Activated naive CD4-positive, alpha-beta T cell treated with anti-CD3 and anti-CD28 coated beads, Interleukin-2, amount 10 ng/mL, durations not matched to agents 7 days and 5 days (primary cell): ENCODE data around the gene GPRASP3.
A peak's percentile ranks its signal among the peaks of the same experiment; 100 is the strongest.
"Not testable (repeated sequence)": the region's sequence is repeated elsewhere in the genome, so short reads cannot be mapped to it uniquely, and the experiment has no call there.

Experiments
- CTCF ChIA-PET: fragments of 350-600 bp; sonication (Branson Sonifier 250); formaldehyde crosslinking; loops from one replicate; lab custom pipeline; 2021; ENCODE audit warnings: antibody characterized with exemption; lab: Charles Lee
- DNase-seq: peaks from one replicate; pipeline ENCODE4 v3.0.0-alpha.2; 2020
- H3K27ac Mint-ChIP-seq: one replicate; pipeline ENCODE4 v1.8.0; 2021; ENCODE audit warnings: mild to moderate bottlenecking, moderate library complexity, mixed read lengths
- H3K27me3 Mint-ChIP-seq: one replicate; pipeline ENCODE4 v1.8.0; 2021; ENCODE audit warnings: mild to moderate bottlenecking, mixed read lengths
- H3K36me3 Mint-ChIP-seq: one replicate; pipeline ENCODE4 v1.8.0; 2021; ENCODE audit warnings: mixed read lengths
- H3K4me1 Mint-ChIP-seq: one replicate; pipeline ENCODE4 v1.8.0; 2021; ENCODE audit warnings: mixed read lengths
- H3K4me3 Mint-ChIP-seq: one replicate; pipeline ENCODE4 v1.8.0; 2021; ENCODE audit warnings: mild to moderate bottlenecking, moderate library complexity, mixed read lengths
- H3K9me3 Mint-ChIP-seq: one replicate; pipeline ENCODE4 v1.8.0; 2021; ENCODE audit warnings: mixed read lengths

GPRASP3 gene

GRCh38 chrX:102720237-102721168 is at the start of gene GPRASP3:
Gene GPRASP3, plus strand, starts transcription at chrX:102720743. Its CDS starts 28,253 bp downstream, at chrX:102748996.
- Mint-ChIP-seq H3K36me3 (peaks cover 1% of the 10 kb centered on the region), H3K9me3 (no peaks in the 10 kb centered on the region), H3K4me3 (peak within 1 kb of the TSS; percentile 78), H3K27ac (peak within 1 kb of the TSS; percentile 69), H3K27me3 (no peaks in the 10 kb centered on the region), H3K4me1 (peaks cover 12% of the 10 kb centered on the region)
- DNase-seq: peak; percentile 83
- CTCF ChIA-PET: no interaction called here

GRCh38 chrX:102672856-102673255 is 47.7 kb upstream of the GPRASP3 start:
- DNase-seq: no peak
- Mint-ChIP-seq H3K27ac (no peak overlapping the region), H3K27me3 (no peaks in the 10 kb centered on the region), H3K36me3 (no peaks in the 10 kb centered on the region), H3K9me3 (peaks cover 3% of the 10 kb centered on the region), H3K4me1 (no peaks in the 10 kb centered on the region), H3K4me3 (no peak overlapping the region)
- CTCF ChIA-PET: no interaction called here

- DNase-seq, H3K9me3 Mint-ChIP-seq, H3K4me1 Mint-ChIP-seq, H3K4me3 Mint-ChIP-seq, H3K36me3 Mint-ChIP-seq, H3K27ac Mint-ChIP-seq, H3K27me3 Mint-ChIP-seq, CTCF ChIA-PET: not testable (repeated sequence)
Measured at GRCh38 chrX:102677479-102677878, 43.1 kb upstream of the GPRASP3 start.

- peaks cover 5% of the 10 kb centered on the region for H3K9me3 Mint-ChIP-seq
- no peak for DNase-seq
- no peak overlapping the region for H3K27ac Mint-ChIP-seq
- H3K27me3 Mint-ChIP-seq: no peaks in the 10 kb centered on the region
- no peak overlapping the region for H3K4me3 Mint-ChIP-seq
- no peaks in the 10 kb centered on the region for H3K4me1 Mint-ChIP-seq
- CTCF ChIA-PET: no interaction called here
- no peaks in the 10 kb centered on the region for H3K36me3 Mint-ChIP-seq
Measured at GRCh38 chrX:102684772-102685520, 35.6 kb upstream of the GPRASP3 start.

GRCh38 chrX:102694749-102695148 is 25.8 kb upstream of the GPRASP3 start:
- CTCF ChIA-PET: no interaction called here
- H3K4me1 Mint-ChIP-seq: no peaks in the 10 kb centered on the region
- H3K36me3 Mint-ChIP-seq: no peaks in the 10 kb centered on the region
- no peak overlapping the region for H3K27ac Mint-ChIP-seq
- H3K9me3 Mint-ChIP-seq: no peaks in the 10 kb centered on the region
- no peak overlapping the region for H3K4me3 Mint-ChIP-seq
- H3K27me3 Mint-ChIP-seq: no peaks in the 10 kb centered on the region
- no peak for DNase-seq

- Mint-ChIP-seq H3K4me3 (no peak overlapping the region), H3K9me3 (no peaks in the 10 kb centered on the region), H3K4me1 (no peaks in the 10 kb centered on the region), H3K27me3 (no peaks in the 10 kb centered on the region), H3K27ac (no peak overlapping the region), H3K36me3 (no peaks in the 10 kb centered on the region)
- CTCF ChIA-PET: no interaction called here
- no peak for DNase-seq
Measured at GRCh38 chrX:102696306-102696705, 24.2 kb upstream of the GPRASP3 start.

GRCh38 chrX:102697494-102697893 is 23.0 kb upstream of the GPRASP3 start:
- CTCF ChIA-PET: no interaction called here
- H3K27me3 Mint-ChIP-seq: no peaks in the 10 kb centered on the region
- no peak for DNase-seq
- H3K9me3 Mint-ChIP-seq: no peaks in the 10 kb centered on the region
- H3K4me1 Mint-ChIP-seq: no peaks in the 10 kb centered on the region
- H3K27ac Mint-ChIP-seq: no peak overlapping the region
- no peaks in the 10 kb centered on the region for H3K36me3 Mint-ChIP-seq
- H3K4me3 Mint-ChIP-seq: no peak overlapping the region

- CTCF ChIA-PET: no interaction called here
- Mint-ChIP-seq H3K36me3 (no peaks in the 10 kb centered on the region), H3K4me3 (no peak overlapping the region), H3K27ac (no peak overlapping the region), H3K9me3 (no peaks in the 10 kb centered on the region), H3K27me3 (peaks cover 30% of the 10 kb centered on the region), H3K4me1 (peaks cover 18% of the 10 kb centered on the region)
- DNase-seq: no peak
Measured at GRCh38 chrX:102708900-102709299, 11.6 kb upstream of the GPRASP3 start.

- H3K27me3 Mint-ChIP-seq: peaks cover 30% of the 10 kb centered on the region
- no peaks in the 10 kb centered on the region for H3K36me3 Mint-ChIP-seq
- no peaks in the 10 kb centered on the region for H3K9me3 Mint-ChIP-seq
- CTCF ChIA-PET: no interaction called here
- no peak for DNase-seq
- H3K27ac Mint-ChIP-seq: no peak overlapping the region
- peaks cover 18% of the 10 kb centered on the region for H3K4me1 Mint-ChIP-seq
- no peak overlapping the region for H3K4me3 Mint-ChIP-seq
Measured at GRCh38 chrX:102711872-102712215, 8.7 kb upstream of the GPRASP3 start.

GRCh38 chrX:102712216-102712966 is 8.2 kb upstream of the GPRASP3 start, which contains the start of gene GPRASP2:
Gene GPRASP2, plus strand, starts transcription at chrX:102712448. Its CDS starts 2,422 bp downstream, at chrX:102714870.
- peak; percentile 30 for DNase-seq
- CTCF ChIA-PET: no interaction called here
- Mint-ChIP-seq H3K36me3 (no peaks in the 10 kb centered on the region), H3K4me3 (peak within 1 kb of the TSS; percentile 68), H3K27me3 (peaks cover 30% of the 10 kb centered on the region), H3K9me3 (no peaks in the 10 kb centered on the region), H3K4me1 (peaks cover 18% of the 10 kb centered on the region), H3K27ac (no peak within 1 kb of the TSS)

- Mint-ChIP-seq H3K4me1 (peaks cover 18% of the 10 kb centered on the region), H3K36me3 (no peaks in the 10 kb centered on the region), H3K27me3 (peaks cover 30% of the 10 kb centered on the region), H3K9me3 (no peaks in the 10 kb centered on the region), H3K27ac (no peak overlapping the region), H3K4me3 (peak overlapping the region; percentile 68)
- DNase-seq: no peak
- CTCF ChIA-PET: no interaction called here
Measured at GRCh38 chrX:102712981-102713625, 7.4 kb upstream of the GPRASP3 start.

- DNase-seq: no peak
- H3K9me3 Mint-ChIP-seq: no peaks in the 10 kb centered on the region
- H3K27ac Mint-ChIP-seq: no peak overlapping the region
- CTCF ChIA-PET: no interaction called here
- H3K4me1 Mint-ChIP-seq: peaks cover 12% of the 10 kb centered on the region
- peaks cover 30% of the 10 kb centered on the region for H3K27me3 Mint-ChIP-seq
- H3K36me3 Mint-ChIP-seq: no peaks in the 10 kb centered on the region
- no peak overlapping the region for H3K4me3 Mint-ChIP-seq
Measured at GRCh38 chrX:102714994-102715393, 5.5 kb upstream of the GPRASP3 start.

- H3K27me3 Mint-ChIP-seq: peaks cover 23% of the 10 kb centered on the region
- peaks cover 21% of the 10 kb centered on the region for H3K4me1 Mint-ChIP-seq
- H3K9me3 Mint-ChIP-seq: no peaks in the 10 kb centered on the region
- no peak overlapping the region for H3K4me3 Mint-ChIP-seq
- peaks cover 1% of the 10 kb centered on the region for H3K36me3 Mint-ChIP-seq
- DNase-seq: no peak
- CTCF ChIA-PET: no interaction called here
- H3K27ac Mint-ChIP-seq: no peak overlapping the region
Measured at GRCh38 chrX:102715967-102716366, 4.6 kb upstream of the GPRASP3 start.

GRCh38 chrX:102721169-102721506 is 595 bp downstream of the GPRASP3 start:
- H3K4me3 Mint-ChIP-seq: peak overlapping the region; percentile 78
- H3K4me1 Mint-ChIP-seq: peaks cover 12% of the 10 kb centered on the region
- H3K36me3 Mint-ChIP-seq, H3K9me3 Mint-ChIP-seq, H3K27me3 Mint-ChIP-seq, CTCF ChIA-PET, DNase-seq, H3K27ac Mint-ChIP-seq: not testable (repeated sequence)
